Panc1 (cell line): ENCODE measurements around the gene USP6NL.

Source experiments
- POLR2AphosphoS5 ChIP-seq: IDR thresholded peaks from 2 replicates; pipeline ENCODE4 v1.6.1; 2012; ENCODE audit warnings: mild to moderate bottlenecking, low read depth, low read length, moderate library complexity
- REST ChIP-seq, 2 experiments: IDR thresholded peaks; 2 replicates each; pipeline ENCODE4 v1.6.1; 2011 to 2012; ENCODE audit warnings: low read depth in 2 of 2, control low read depth in 1 of 2, low read length in 1 of 2, mild to moderate bottlenecking in 1 of 2, moderate library complexity in 1 of 2; ENCODE audit not compliant: insufficient read depth in 1 of 2

DNA sequence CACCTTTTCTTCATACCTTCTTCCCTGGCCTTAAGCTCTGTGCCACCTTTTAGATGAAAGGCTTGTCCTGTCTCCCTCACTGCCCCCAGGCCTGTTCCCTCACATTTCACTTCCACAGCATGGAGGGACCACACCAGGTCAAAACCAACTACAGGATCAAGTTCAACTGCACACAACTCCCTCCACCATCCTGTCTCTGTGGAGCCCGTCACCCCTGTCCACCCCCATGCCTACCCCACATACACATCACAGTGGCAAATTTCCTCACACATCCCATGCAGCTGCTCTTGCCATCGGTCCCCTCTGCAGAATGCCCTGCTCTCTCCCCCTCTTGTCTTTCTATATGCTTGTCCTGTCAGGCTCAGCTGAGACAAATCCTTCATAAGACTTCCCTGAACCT, 154.1 kb downstream of the USP6NL start:
- TF ChIP-seq POLR2AphosphoS5 (no peak), REST (IDR thresholded peaks at IDR 0.05; ENCODE audit: insufficient read depth in 1 of 2, low read depth in 2 of 2, low read length in 1 of 2) (no peak)
